22Rv1 (cell line): ENCODE results near the gene TIPIN.

Experiments used
- ZFX ChIP-seq: fragments of 450-650 bp; IDR thresholded peaks from 2 replicates; pipeline ENCODE4 v1.6.1; 2017; ENCODE audit warnings: antibody characterized with exemption, borderline replicate concordance
- TF ChIP-seq, protein P1 (sequence below): fragments of 450-650 bp; IDR thresholded peaks from 2 replicates; pipeline ENCODE4 v1.5.1; 2017; ENCODE audit warnings: mild to moderate bottlenecking

DNA sequence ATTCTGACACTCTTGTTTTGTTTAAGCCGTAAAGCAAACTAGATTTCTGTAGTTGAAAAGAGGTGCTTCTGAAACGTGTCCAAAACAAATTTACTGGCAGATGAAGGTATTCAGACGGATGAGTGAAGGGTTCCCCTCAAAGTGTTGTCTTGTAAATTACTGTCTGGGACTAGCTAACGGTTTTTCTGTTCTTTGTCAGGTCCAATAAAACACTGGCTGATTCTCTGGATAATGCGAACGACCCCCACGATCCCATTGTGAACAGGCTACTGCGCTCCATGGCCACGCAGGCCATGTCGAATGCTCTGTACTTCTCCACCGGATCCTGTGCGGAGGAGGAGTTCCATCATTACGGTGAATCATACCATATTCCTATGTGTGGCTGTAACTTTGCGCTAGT, 27.7 kb downstream of the TIPIN start:
- TF ChIP-seq, protein P1, sequence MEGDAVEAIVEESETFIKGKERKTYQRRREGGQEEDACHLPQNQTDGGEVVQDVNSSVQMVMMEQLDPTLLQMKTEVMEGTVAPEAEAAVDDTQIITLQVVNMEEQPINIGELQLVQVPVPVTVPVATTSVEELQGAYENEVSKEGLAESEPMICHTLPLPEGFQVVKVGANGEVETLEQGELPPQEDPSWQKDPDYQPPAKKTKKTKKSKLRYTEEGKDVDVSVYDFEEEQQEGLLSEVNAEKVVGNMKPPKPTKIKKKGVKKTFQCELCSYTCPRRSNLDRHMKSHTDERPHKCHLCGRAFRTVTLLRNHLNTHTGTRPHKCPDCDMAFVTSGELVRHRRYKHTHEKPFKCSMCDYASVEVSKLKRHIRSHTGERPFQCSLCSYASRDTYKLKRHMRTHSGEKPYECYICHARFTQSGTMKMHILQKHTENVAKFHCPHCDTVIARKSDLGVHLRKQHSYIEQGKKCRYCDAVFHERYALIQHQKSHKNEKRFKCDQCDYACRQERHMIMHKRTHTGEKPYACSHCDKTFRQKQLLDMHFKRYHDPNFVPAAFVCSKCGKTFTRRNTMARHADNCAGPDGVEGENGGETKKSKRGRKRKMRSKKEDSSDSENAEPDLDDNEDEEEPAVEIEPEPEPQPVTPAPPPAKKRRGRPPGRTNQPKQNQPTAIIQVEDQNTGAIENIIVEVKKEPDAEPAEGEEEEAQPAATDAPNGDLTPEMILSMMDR = no peak
- no peak for TF ChIP-seq ZFX
